ENCODE measurements around the gene PRR20E.

The PRR20E gene

GRCh38 chr13:57191667-57192066 lies 24.7 kb downstream of the PRR20E start:
- Histone ChIP-seq H3K36me3 (ENCODE audit: insufficient read depth, low read length) (no peaks in the 10 kb centered on the region), H3K27me3 (ENCODE audit: control insufficient read depth in 1 of 2, insufficient read depth in 2 of 2, low read length in 2 of 2) (no peaks in the 10 kb centered on the region), H3K4me3 (ENCODE audit: low read depth in 1 of 2, low read length in 2 of 2) (no peak overlapping the region), H3K9ac (ENCODE audit: low read length) (no peak overlapping the region), H3K27ac (ENCODE audit: low read depth, low read length) (no peak overlapping the region), H3K9me3 (ENCODE audit: low read length) (no peaks in the 10 kb centered on the region), H3K4me1 (ENCODE audit: insufficient read depth, low read length) (no peaks in the 10 kb centered on the region)

GRCh38 chr13:57212989-57213388 lies 46.0 kb downstream of the PRR20E start:
- Histone ChIP-seq H3K27ac (ENCODE audit: low read depth, low read length) (no peak overlapping the region), H3K4me3 (ENCODE audit: low read depth in 1 of 2, low read length in 2 of 2) (no peak overlapping the region), H3K9me3 (ENCODE audit: low read length) (no peaks in the 10 kb centered on the region), H3K36me3 (ENCODE audit: insufficient read depth, low read length) (no peaks in the 10 kb centered on the region), H3K27me3 (ENCODE audit: control insufficient read depth in 1 of 2, insufficient read depth in 2 of 2, low read length in 2 of 2) (no peaks in the 10 kb centered on the region), H3K4me1 (ENCODE audit: insufficient read depth, low read length) (no peaks in the 10 kb centered on the region), H3K9ac (ENCODE audit: low read length) (no peak overlapping the region)

Data from muscle layer of colon (tissue), 2 donors.